Tibial artery (tissue), 4 donors: Measurements from ENCODE around the gene PHF23.

Experiments
- DNase-seq, 2 donors: peaks; one replicate each; pipeline ENCODE4 v3.0.0-alpha.2; 2019
- H3K27ac ChIP-seq, 2 donors: fragments of 200-600 bp; sonication (generic) in 1 of 2; 1 replicate in 1 of 2; 2 replicates in 1 of 2; pipeline ENCODE4 v1.5.1; 2018 to 2019; ENCODE audit warnings: mild to moderate bottlenecking in 1 of 2
- H3K27me3 ChIP-seq, 2 donors: fragments of 200-600 bp; sonication (generic) in 1 of 2; one replicate each; pipeline versions ENCODE4 v1.5.1 to v1.6.0; 2016 to 2019
- H3K36me3 ChIP-seq, 3 donors: fragments of 200-600 bp; sonication (generic) in 2 of 3; one replicate each; pipeline ENCODE4 v1.5.1; 2016 to 2019; ENCODE audit warnings: mild to moderate bottlenecking in 2 of 3
- H3K4me1 ChIP-seq, 4 donors: fragments of 200-600 bp; sonication (generic) in 2 of 4; 1 replicate in 3 of 4; 2 replicates in 1 of 4; pipeline ENCODE4 v1.5.1; 2016 to 2019
- H3K4me3 ChIP-seq, 2 donors: fragments of 200-600 bp; sonication (generic) in 1 of 2; 1 replicate in 1 of 2; 2 replicates in 1 of 2; pipeline ENCODE4 v1.5.1; 2018 to 2019; ENCODE audit warnings: mild to moderate bottlenecking in 2 of 2
- H3K9me3 ChIP-seq, 3 donors: fragments of 200-600 bp; sonication (generic) in 1 of 3; one replicate each; pipeline ENCODE4 v1.5.1; 2016 to 2019
- CTCF ChIP-seq, 2 experiments: fragments of 200-600 bp in 1 of 2; fragments of 450-650 bp in 1 of 2; IDR thresholded peaks; one replicate each; pipeline ENCODE4 v1.5.1; 2017 to 2019; ENCODE audit warnings: antibody characterized with exemption in 2 of 2, mild to moderate bottlenecking in 1 of 2, moderate library complexity in 1 of 2
- intact Hi-C: fragments of 100-400 bp; cut with DNase I; formaldehyde crosslinking; loops from one replicate; pipeline ENCODE4 v1.15.0; 2023; ENCODE audit warnings: low total_unique reads

Gene PHF23

DNA sequence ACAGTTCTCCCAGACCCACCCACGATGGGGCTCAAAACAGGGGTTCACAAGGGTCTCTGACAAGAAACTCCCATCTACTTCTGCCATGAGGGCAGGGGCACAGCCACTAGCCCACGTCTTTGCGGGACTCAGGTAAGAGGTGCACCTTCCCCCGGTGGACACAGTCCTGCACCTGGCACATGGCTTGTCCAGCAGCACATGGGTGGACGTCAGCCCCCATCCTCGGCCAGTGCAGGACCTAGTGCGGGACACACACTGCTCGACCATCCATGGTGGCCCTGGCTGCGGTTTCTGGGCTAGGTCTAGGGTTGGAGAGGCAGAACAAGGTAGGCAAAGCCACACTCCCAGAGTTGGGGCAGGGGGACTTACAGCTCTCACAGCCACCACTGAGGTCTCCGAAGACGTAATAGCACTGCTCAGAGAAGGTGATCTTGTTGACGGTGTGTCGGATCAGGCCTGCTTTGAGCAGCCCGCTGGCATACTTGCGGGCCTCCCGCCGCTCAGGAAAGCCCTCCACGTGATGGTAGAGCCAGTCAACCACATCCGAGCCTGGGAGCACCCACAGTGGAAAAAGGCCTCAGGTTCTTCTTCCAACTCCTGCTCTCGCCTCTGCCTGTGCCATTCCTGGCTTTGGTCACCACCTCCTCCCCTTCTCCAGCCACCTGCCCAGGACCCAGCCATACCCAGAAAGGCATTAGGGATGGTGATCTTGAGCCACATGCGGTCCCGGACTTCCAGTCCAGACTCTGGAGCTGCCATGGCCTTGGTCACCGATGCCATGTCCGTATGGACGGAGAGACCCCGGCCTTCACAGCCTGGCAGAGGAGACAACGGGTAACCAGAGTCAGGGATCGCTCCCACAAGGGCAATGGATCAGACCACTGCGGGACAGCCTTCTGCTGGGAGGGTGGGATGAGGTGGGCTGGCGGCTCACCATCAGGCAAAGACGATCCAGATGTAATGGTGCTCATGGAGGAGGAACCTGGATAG, 12.2 kb downstream of the PHF23 start:
- Histone ChIP-seq H3K27ac (no peak overlapping the region), H3K4me3 (no peak overlapping the region), H3K27me3 (no peaks in the 10 kb centered on the region), H3K36me3 (peaks cover 54 to 87% (median 82%) of the 10 kb centered on the region in 3 donors), H3K4me1 (peaks cover 0 to 16% (median 3%) of the 10 kb centered on the region in 4 donors), H3K9me3 (no peaks in the 10 kb centered on the region)
- intact Hi-C loops: no loop called here
- no peak for TF ChIP-seq CTCF (IDR thresholded peaks at IDR 0.05)
- DNase-seq: no peak

GRCh38 chr17:7225711-7226331, 13.4 kb downstream of the PHF23 start:
- Histone ChIP-seq H3K36me3 (peaks cover 54 to 98% (median 82%) of the 10 kb centered on the region in 3 donors), H3K27ac (no peak overlapping the region), H3K27me3 (no peaks in the 10 kb centered on the region), H3K4me3 (no peak overlapping the region), H3K9me3 (no peaks in the 10 kb centered on the region), H3K4me1 (peaks cover 0 to 17% (median 9%) of the 10 kb centered on the region in 4 donors)
- TF ChIP-seq CTCF (IDR thresholded peaks at IDR 0.05): no peak
- no peak for DNase-seq
- intact Hi-C loops: no loop called here

DNA sequence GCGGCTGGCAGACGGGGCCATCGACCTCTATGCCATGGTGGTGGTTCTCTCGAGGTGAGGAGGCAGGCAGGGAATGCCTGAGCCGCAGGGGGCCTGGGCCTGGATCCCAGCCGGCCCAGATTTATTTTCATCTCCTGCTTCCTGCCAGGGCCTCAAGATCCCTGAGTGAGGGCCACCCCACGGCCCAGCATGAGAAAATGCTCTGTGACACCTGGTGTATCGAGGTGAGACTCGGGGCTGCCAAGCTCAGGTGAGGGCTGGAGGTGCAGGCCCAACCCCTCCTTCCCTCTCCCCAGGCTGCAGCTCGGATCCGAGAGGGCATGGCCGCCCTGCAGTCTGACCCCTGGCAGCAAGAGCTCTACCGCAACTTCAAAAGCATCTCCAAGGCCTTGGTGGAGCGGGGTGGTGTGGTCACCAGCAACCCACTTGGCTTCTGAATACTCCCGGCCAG, 14.6 kb downstream of the PHF23 start:
- Histone ChIP-seq H3K4me3 (no peak overlapping the region), H3K9me3 (no peaks in the 10 kb centered on the region), H3K4me1 (peaks cover 0 to 25% (median 15%) of the 10 kb centered on the region in 4 donors), H3K27me3 (no peaks in the 10 kb centered on the region), H3K27ac (no peak overlapping the region), H3K36me3 (peaks cover 47 to 88% (median 72%) of the 10 kb centered on the region in 3 donors)
- no peak for DNase-seq
- intact Hi-C loops: no loop called here
- no peak for TF ChIP-seq CTCF (IDR thresholded peaks at IDR 0.05)

DNA sequence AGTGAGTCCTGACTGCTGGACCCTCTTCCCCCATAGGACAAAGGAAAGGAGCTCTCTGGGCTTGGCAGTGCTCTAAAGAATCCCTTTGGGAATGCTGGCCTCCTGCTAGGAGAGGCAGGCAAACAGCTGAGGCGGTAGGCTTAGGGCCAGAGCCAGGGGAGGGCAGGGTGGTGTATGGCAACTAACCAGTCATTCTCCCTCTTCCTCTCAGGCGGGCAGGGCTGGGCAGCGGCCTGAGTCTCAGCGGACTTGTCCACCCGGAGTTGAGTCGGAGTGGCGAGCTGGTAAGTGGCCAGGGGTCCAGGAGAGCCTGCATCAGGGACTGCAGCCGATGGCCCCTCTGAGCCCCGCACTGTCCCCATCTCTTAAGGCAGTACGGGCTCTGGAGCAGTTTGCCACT, 15.1 kb downstream of the PHF23 start:
- intact Hi-C loops: no loop called here
- Histone ChIP-seq H3K4me1 (peaks cover 0 to 30% (median 20%) of the 10 kb centered on the region in 4 donors), H3K9me3 (no peaks in the 10 kb centered on the region), H3K27me3 (no peaks in the 10 kb centered on the region), H3K27ac (no peak overlapping the region), H3K4me3 (no peak overlapping the region), H3K36me3 (peaks cover 43 to 82% (median 66%) of the 10 kb centered on the region in 3 donors)
- TF ChIP-seq CTCF (IDR thresholded peaks at IDR 0.05): no peak
- DNase-seq: no peak

GRCh38 chr17:7223375-7223774, 15.9 kb downstream of the PHF23 start:
- H3K4me1 ChIP-seq: peaks cover 0 to 32% (median 23%) of the 10 kb centered on the region in 4 donors
- no peak overlapping the region for H3K4me3 ChIP-seq
- peaks cover 35 to 75% (median 59%) of the 10 kb centered on the region in 3 donors for H3K36me3 ChIP-seq
- no peak for DNase-seq
- intact Hi-C loops: no loop called here
- H3K27me3 ChIP-seq: no peaks in the 10 kb centered on the region
- TF ChIP-seq CTCF (IDR thresholded peaks at IDR 0.05): no peak
- no peak overlapping the region for H3K27ac ChIP-seq
- no peaks in the 10 kb centered on the region for H3K9me3 ChIP-seq
